Hematopoietic multipotent progenitor cell (in vitro differentiated cells): Measurements from ENCODE around the gene TMEM17. TPM values are rescaled to one million over a fixed set of nuclear protein-coding genes. Genes with fewer than 3 reads are reported as not detected.

ENCODE experiments used
- DNase-seq, 3 donors: peaks; one replicate each; pipeline ENCODE4 v3.0.0-alpha.2; 2011 to 2015; ENCODE audit warnings: low read depth in 2 of 3, low spot score in 2 of 3
- small RNA-seq: library from RNA; depleted of rRNA; stranded (forward); fragments of <200 nt; gene quantifications from one replicate; pipeline ENCODE3, GENCODE V24; 2012
- total RNA-seq: library from RNA; depleted of rRNA; stranded (reverse); fragments of >200 nt; gene quantifications from one replicate; pipeline ENCODE4 v1.2.3, GENCODE V29; 2012

The TMEM17 gene
- total RNA-seq, 1 donor, result 2.4 TPM

GRCh38 chr2:62458206-62458641 lies 47.8 kb downstream of the TMEM17 start:
- no peak for DNase-seq

GRCh38 chr2:62457556-62457955 lies 48.4 kb downstream of the TMEM17 start:
- no peak for DNase-seq

GRCh38 chr2:62456721-62457539 lies 49.1 kb downstream of the TMEM17 start:
- DNase-seq, result peak; percentile 18 to 75 (median 64)

GRCh38 chr2:62455957-62456692 lies 49.9 kb downstream of the TMEM17 start:
- no peak for DNase-seq

- no peak for DNase-seq
Measured at GRCh38 chr2:62453955-62454354, 52.0 kb downstream of the TMEM17 start.

GRCh38 chr2:62452701-62453454 lies 53.1 kb downstream of the TMEM17 start:
- no peak for DNase-seq

GRCh38 chr2:62450716-62451191 lies 55.2 kb downstream of the TMEM17 start:
- DNase-seq, result no peak

Small RNAs within 50 kb of the gene (small RNA-seq; reads per million reads assigned to genes)
- gene AC107083.1 (not detected), gene RN7SL18P (not detected)

Other genes starting within 250 kb of the TMEM17 start
- 14.5 TPM for gene EHBP1, start 199.5 kb upstream of the TMEM17 start, total RNA-seq